BJ (cell line): Measurements from ENCODE around the gene ERP44. TPM values are rescaled to one million over a fixed set of nuclear protein-coding genes. Genes with fewer than 3 reads are reported as not detected.
"Not testable (repeated sequence)": the region's sequence is repeated elsewhere in the genome, so short reads cannot be mapped to it uniquely, and the experiment has no call there.

Source experiments
- CTCF ChIA-PET: fragments of 350-600 bp; formaldehyde crosslinking; extraction: SDS; loops from one replicate; lab custom pipeline; 2021; ENCODE audit warnings: antibody characterized with exemption, inconsistent platforms; lab: Yijun Ruan, JAX
- POLR2A ChIA-PET: fragments of 300-600 bp; sonication (Branson Sonifier 250); formaldehyde crosslinking; extraction: SDS; loops from one replicate; lab custom pipeline; 2021; ENCODE audit warnings: antibody characterized with exemption; lab: Charles Lee
- DNase-seq: peaks from one replicate; pipeline ENCODE4 v3.0.0-alpha.2; 2011; ENCODE audit warnings: low read depth
- H3K27me3 ChIP-seq: 2 replicates; pipeline ENCODE4 v1.6.0; 2011; ENCODE audit warnings: low read length; ENCODE audit not compliant: control insufficient read depth, insufficient read depth
- H3K36me3 ChIP-seq: 2 replicates; pipeline ENCODE4 v1.5.1; 2011; ENCODE audit warnings: low read length; ENCODE audit not compliant: control insufficient read depth, insufficient read depth
- H3K4me3 ChIP-seq: 2 replicates; pipeline ENCODE4 v1.5.1; 2011; ENCODE audit warnings: low read depth, mild to moderate bottlenecking, control low read depth, low read length
- CTCF ChIP-seq: IDR thresholded peaks from 2 replicates; pipeline ENCODE4 v1.5.1; 2011; ENCODE audit warnings: low read depth, mild to moderate bottlenecking, control low read depth, inconsistent platforms, low read length, moderate library complexity; ENCODE audit not compliant: insufficient read depth
- polyA plus RNA-seq: library from polyadenylated mRNA; depleted of rRNA; stranded (reverse); fragments of >200 nt; gene quantifications from 2 replicates; pipeline ENCODE4 v1.2.3, GENCODE V29; 2011

The ERP44 gene
- polyA plus RNA-seq, 1 experiment, result 9.8 TPM

DNA sequence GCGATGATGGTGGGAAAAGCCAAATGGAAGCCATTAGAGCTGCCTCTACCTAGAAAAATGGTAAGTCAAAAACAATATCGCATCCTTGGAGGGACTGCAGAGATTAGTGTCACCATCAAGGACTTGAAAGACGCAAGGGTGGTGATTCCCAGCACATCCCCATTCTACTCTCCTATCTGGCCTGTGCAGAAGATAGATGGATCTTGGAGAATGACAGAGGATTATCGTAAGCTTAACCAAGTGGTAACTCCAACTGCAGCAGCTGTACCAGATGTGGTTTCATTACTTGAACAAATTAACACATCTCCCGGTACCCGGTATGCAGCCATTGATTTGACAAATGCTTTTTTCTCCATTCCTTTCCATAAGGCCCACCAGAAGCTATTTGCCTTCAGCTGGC lies 23.8 kb downstream of the ERP44 start:
- CTCF ChIA-PET, result interaction anchor here (1.3 to 2.3 kb wide), 4 partner anchors 9 to 24 kb away, joined by 3 to 7 read pairs (median 6); no protein-coding TSS in a partner anchor
- no peak for TF ChIP-seq CTCF

GRCh38 chr9:100074093-100074492 lies 24.7 kb downstream of the ERP44 start:
- DNase-seq, result no peak
- H3K4me3 ChIP-seq, result no peak overlapping the region
- H3K27me3 ChIP-seq, result no peaks in the 10 kb centered on the region
- ChIA-PET POLR2A (no interaction called here), CTCF (interaction anchor here (1.3 to 2.3 kb wide), 4 partner anchors 10 to 23 kb away, joined by 3 to 7 read pairs (median 6); no protein-coding TSS in a partner anchor)
- no peaks in the 10 kb centered on the region for H3K36me3 ChIP-seq
- TF ChIP-seq CTCF, result no peak

More for the DNA sequence above, 23.8 kb downstream of the ERP44 start:
- no peaks in the 10 kb centered on the region for H3K36me3 ChIP-seq
- H3K27me3 ChIP-seq, result no peaks in the 10 kb centered on the region
- DNase-seq, result no peak
- POLR2A ChIA-PET, result no interaction called here
- H3K4me3 ChIP-seq, result no peak overlapping the region

- CTCF ChIA-PET, result interaction anchor here (0.6 kb wide), 1 partner anchor 8 kb away, joined by 3 read pairs; no protein-coding TSS in a partner anchor
- Histone ChIP-seq H3K27me3 (no peaks in the 10 kb centered on the region), H3K4me3 (no peak overlapping the region), H3K36me3 (no peaks in the 10 kb centered on the region)
- DNase-seq, result no peak
- POLR2A ChIA-PET, result no interaction called here
- TF ChIP-seq CTCF, result no peak
Measured at GRCh38 chr9:100072805-100073204, 26.0 kb downstream of the ERP44 start.

DNA sequence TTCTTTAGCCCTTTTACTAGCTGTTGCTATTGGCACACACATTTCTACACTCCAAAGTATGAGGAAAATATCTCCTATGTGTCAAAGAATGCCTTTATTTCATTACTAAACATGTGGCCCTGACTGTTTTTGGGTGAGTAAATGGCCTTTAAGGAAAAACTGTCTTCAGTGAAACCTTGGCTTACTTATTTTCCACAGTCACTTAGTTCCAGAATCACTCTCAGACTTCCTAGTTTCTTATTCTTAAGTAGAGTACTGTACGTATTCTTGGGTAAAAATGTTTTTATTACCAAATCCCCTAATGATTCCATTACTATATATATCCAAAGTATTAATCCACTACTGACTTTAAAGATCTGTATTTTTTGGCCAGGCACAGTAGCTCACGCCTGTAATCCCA lies 27.5 kb downstream of the ERP44 start:
- POLR2A ChIA-PET, result no interaction called here
- no peak for TF ChIP-seq CTCF
- Histone ChIP-seq H3K4me3 (no peak overlapping the region), H3K27me3 (no peaks in the 10 kb centered on the region), H3K36me3 (no peaks in the 10 kb centered on the region)
- DNase-seq, result no peak
- CTCF ChIA-PET, result no interaction called here

DNA sequence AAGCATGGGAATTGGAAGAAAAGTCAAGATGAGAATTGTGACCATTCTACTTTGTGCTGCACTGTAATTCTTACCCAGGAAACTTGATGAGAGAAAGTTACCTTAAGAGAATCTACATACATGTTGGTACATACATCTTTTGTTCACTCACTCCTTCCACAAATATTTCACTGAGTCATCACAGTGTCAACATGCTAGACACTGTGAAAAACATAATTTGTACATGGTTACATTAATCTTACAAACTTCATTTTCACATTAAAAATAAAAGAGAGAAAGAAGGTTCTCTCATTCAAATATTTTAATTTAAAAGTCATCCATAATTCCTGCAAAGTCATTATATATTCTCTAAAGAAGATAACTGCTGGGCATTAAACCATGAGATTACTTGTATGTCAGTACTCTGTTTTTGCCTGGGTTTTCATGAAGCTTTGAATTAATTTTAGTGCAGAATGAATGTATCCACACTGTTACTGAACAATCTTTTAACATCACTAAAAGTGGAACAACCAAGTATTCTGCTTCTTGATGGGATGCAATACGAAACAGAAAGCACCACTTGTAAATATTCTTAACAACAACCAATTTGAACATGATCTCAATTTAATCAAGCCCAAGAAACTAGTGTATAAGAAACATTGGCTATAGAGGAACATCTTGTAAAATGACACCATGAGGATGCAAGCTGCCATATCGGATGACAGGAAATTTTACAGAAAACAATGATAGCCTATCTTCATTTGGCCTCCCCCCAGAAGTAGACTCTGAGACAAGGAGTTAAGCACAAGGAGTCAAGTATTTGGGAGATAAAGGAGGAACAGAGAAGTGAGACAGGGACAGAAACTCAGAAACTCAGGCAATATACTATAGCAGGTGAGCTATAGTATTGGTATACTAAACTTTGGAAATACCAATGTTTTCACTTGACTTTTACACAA lies 28.4 kb downstream of the ERP44 start:
- TF ChIP-seq CTCF, result no peak
- H3K36me3 ChIP-seq, result no peaks in the 10 kb centered on the region
- H3K27me3 ChIP-seq, result no peaks in the 10 kb centered on the region
- no peak for DNase-seq
- CTCF ChIA-PET, result no interaction called here
- no peak overlapping the region for H3K4me3 ChIP-seq
- POLR2A ChIA-PET, result no interaction called here

GRCh38 chr9:100069068-100069467 lies 29.7 kb downstream of the ERP44 start:
- H3K27me3 ChIP-seq, H3K4me3 ChIP-seq, DNase-seq, POLR2A ChIA-PET, CTCF ChIA-PET, H3K36me3 ChIP-seq: not testable (repeated sequence)

DNA sequence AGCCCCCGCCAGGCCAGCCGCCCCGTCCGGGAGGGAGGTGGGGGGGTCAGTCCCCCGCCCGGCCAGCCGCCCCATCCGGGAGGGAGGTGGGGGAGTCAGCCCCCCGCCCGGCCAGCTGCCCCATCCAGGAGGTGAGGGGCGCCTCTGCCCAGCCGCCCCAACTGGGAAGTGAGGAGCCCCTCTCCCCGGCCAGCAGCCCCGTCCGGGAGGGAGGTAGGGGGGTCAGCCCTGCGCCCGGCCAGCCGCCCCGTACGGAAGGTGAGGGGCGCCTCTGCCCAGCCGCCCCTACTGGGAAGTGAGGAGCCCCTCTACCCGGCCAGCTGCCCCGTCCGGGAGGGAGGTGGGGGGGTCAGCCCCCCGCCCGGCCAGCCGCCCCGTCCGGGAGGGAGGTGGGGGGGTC lies 30.8 kb downstream of the ERP44 start:
- CTCF ChIA-PET, H3K36me3 ChIP-seq, H3K27me3 ChIP-seq, H3K4me3 ChIP-seq, DNase-seq, POLR2A ChIA-PET: not testable (repeated sequence)
